Stomach (tissue), 9 donors: ENCODE results near the gene HCN2. TPM values are rescaled to one million over a fixed set of nuclear protein-coding genes. Genes with fewer than 3 reads are reported as not detected.

Source experiments
- DNase-seq, 2 donors: peaks; one replicate each; pipeline versions ENCODE4 v3.0.0 to v3.0.0-alpha.2; 2013 to 2019
- H3K27ac ChIP-seq, 5 donors: fragments of 200-600 bp in 4 of 5; sonication (generic) in 4 of 5; one replicate each; pipeline ENCODE4 v1.5.1; 2013 to 2019; ENCODE audit warnings: mild to moderate bottlenecking in 1 of 5, moderate library complexity in 1 of 5
- H3K27me3 ChIP-seq, 3 donors: fragments of 200-600 bp; sonication (generic); one replicate each; pipeline ENCODE4 v1.5.1; 2017 to 2019; ENCODE audit warnings: mixed run types in 1 of 3
- H3K36me3 ChIP-seq, 4 donors: fragments of 200-600 bp; sonication (generic); 1 replicate in 3 of 4; 2 replicates in 1 of 4; pipeline ENCODE4 v1.5.1; 2016 to 2019
- H3K4me1 ChIP-seq, 4 donors: fragments of 200-600 bp; sonication (generic); one replicate each; pipeline ENCODE4 v1.5.1; 2016 to 2019
- H3K4me3 ChIP-seq, 4 donors: fragments of 200-600 bp; sonication (generic) in 3 of 4; one replicate each; pipeline ENCODE4 v1.5.1; 2016 to 2019; ENCODE audit warnings: mild to moderate bottlenecking in 1 of 4
- H3K9me3 ChIP-seq, 4 donors: fragments of 200-600 bp; sonication (generic); one replicate each; pipeline ENCODE4 v1.5.1; 2016 to 2019
- EP300 ChIP-seq: sonication (generic); formaldehyde crosslinking; IDR thresholded peaks from one replicate; pipeline ENCODE4 v1.6.1; 2017; ENCODE audit warnings: antibody characterized with exemption
- POLR2A ChIP-seq, 4 donors: fragments of 450-650 bp; IDR thresholded peaks; one replicate each; pipeline ENCODE4 v1.6.1; 2016; ENCODE audit warnings: antibody characterized with exemption in 4 of 4, control low read depth in 2 of 4, mild to moderate bottlenecking in 1 of 4, moderate library complexity in 1 of 4
- POLR2AphosphoS5 ChIP-seq, 3 donors: sonication (generic); formaldehyde crosslinking; IDR thresholded peaks; one replicate each; pipeline ENCODE4 v1.6.1; 2016; ENCODE audit warnings: antibody characterized with exemption in 3 of 3
- WGBS, 5 donors: extraction: QIAGEN DNeasy Blood & Tissue Kit in 3 of 5; methylation state at CpG; one replicate each; pipeline versions ENCODE4 v1.1.5 to v1.1.7; 2013 to 2018; 5-methylcytosine and 5-hydroxymethylcytosine counted together
- intact Hi-C: fragments of 100-400 bp; cut with DNase I; formaldehyde crosslinking; loops from one replicate; pipeline ENCODE4 v1.15.1; 2023; ENCODE audit warnings: low total_unique reads
- polyA plus RNA-seq, 3 donors: library from polyadenylated mRNA; stranded (reverse); fragments of 200-250 nt; gene quantifications; one replicate each; pipeline ENCODE4 v1.2.3, GENCODE V29; 2013
- total RNA-seq, 5 donors: library from RNA; depleted of rRNA; stranded (reverse); fragments of >200 nt; gene quantifications; one replicate each; pipeline versions ENCODE4 v1.1.0 to v1.2.3, GENCODE V29; 2014 to 2016
- TF ChIP-seq, protein P1 (sequence below), 7 experiments: fragments of 450-650 bp in 4 of 7; fragments of 200-600 bp in 3 of 7; sonication (generic) in 3 of 7; IDR thresholded peaks; one replicate each; pipeline ENCODE4 v1.5.1; 2016 to 2019; ENCODE audit warnings: antibody characterized with exemption in 7 of 7, control low read depth in 2 of 7, mild to moderate bottlenecking in 1 of 7
- donor health status: healthy with polysubstance abuse.
- donor health status: Bipolar disorder and iron deficiency.
- donor health status: healthy.

HCN2 gene
- total and polyA plus RNA-seq, 8 donors = 0.10 to 0.18 (median 0.15) TPM; not detected in 5

DNA sequence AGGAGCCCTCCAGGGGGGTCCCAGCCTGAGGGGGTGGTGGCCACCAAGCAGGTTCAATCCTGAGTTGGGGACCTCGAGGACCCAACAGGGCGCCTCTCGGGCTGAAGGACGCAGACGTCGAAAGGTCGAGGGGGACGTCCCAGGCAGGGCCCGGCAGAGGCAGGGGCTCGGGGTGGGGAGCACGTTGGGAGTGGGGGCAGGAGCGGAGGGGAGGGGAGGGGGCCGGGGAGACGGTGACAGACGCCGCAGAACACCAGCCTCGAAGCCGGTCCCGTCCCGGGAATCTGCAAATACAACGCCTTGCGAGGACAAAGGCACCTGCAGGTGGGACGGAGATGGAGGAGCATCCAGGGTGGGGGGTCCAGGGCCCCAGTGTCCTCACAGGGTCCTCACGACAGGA is 54.1 kb downstream of the HCN2 start:
- no peak for TF ChIP-seq POLR2AphosphoS5 (IDR thresholded peaks at IDR 0.05)
- TF ChIP-seq POLR2A (IDR thresholded peaks at IDR 0.05) = no peak
- TF ChIP-seq, protein P1, sequence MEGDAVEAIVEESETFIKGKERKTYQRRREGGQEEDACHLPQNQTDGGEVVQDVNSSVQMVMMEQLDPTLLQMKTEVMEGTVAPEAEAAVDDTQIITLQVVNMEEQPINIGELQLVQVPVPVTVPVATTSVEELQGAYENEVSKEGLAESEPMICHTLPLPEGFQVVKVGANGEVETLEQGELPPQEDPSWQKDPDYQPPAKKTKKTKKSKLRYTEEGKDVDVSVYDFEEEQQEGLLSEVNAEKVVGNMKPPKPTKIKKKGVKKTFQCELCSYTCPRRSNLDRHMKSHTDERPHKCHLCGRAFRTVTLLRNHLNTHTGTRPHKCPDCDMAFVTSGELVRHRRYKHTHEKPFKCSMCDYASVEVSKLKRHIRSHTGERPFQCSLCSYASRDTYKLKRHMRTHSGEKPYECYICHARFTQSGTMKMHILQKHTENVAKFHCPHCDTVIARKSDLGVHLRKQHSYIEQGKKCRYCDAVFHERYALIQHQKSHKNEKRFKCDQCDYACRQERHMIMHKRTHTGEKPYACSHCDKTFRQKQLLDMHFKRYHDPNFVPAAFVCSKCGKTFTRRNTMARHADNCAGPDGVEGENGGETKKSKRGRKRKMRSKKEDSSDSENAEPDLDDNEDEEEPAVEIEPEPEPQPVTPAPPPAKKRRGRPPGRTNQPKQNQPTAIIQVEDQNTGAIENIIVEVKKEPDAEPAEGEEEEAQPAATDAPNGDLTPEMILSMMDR (IDR thresholded peaks at IDR 0.05) = no peak
- TF ChIP-seq EP300 = no peak
- DNase-seq = no peak
- intact Hi-C loops = no loop called here

DNA sequence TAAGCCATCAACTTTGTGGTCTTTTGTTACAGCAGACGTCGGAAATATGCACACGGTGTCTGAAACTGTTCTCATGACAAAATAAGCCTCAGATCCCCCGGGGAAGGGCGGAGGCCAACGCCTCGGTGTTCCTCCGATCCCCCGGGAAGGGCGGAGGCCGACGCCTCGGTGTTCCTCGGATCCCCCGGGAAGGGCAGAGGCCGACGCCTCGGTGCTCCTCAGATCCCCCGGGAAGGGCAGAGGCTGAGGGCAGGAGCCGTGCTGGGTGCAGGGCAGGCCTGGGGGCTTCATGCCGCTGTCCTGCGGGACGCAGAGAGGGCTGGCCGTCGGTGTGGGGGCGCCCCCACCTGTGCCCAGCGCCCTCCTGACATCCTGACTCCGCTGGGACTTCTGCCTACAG is 54.7 kb downstream of the HCN2 start:
- H3K4me1 ChIP-seq = peaks cover 6 to 9% (median 8%) of the 10 kb centered on the region in 4 donors
- no peak for DNase-seq
- H3K27ac ChIP-seq = no peak overlapping the region
- H3K9me3 ChIP-seq = no peaks in the 10 kb centered on the region
- TF ChIP-seq, protein P1 (IDR thresholded peaks at IDR 0.05) = no peak
- no peak for TF ChIP-seq POLR2A (IDR thresholded peaks at IDR 0.05)
- no peak for TF ChIP-seq POLR2AphosphoS5 (IDR thresholded peaks at IDR 0.05)
- no peak for TF ChIP-seq EP300
- 72 to 76% (median 75%) methylated on average over 15 to 28 of the region's 28 CpGs for WGBS, 5 donors
- no peaks in the 10 kb centered on the region for H3K27me3 ChIP-seq
- H3K36me3 ChIP-seq = peaks cover 33 to 55% (median 51%) of the 10 kb centered on the region in 4 donors
- H3K4me3 ChIP-seq = no peak overlapping the region
- intact Hi-C loops = no loop called here

More for the DNA sequence above, 54.1 kb downstream of the HCN2 start:
- H3K9me3 ChIP-seq = no peaks in the 10 kb centered on the region
- H3K36me3 ChIP-seq = peaks cover 26 to 49% (median 45%) of the 10 kb centered on the region in 4 donors
- peaks cover 0 to 4% (median 0%) of the 10 kb centered on the region in 3 donors for H3K27me3 ChIP-seq
- H3K4me3 ChIP-seq = no peak overlapping the region
- H3K27ac ChIP-seq = no peak overlapping the region
- 84 to 90% (median 87%) methylated on average over 21 to 24 of the region's 24 CpGs for WGBS, 5 donors
- H3K4me1 ChIP-seq = peaks cover 12 to 15% (median 14%) of the 10 kb centered on the region in 4 donors

DNA sequence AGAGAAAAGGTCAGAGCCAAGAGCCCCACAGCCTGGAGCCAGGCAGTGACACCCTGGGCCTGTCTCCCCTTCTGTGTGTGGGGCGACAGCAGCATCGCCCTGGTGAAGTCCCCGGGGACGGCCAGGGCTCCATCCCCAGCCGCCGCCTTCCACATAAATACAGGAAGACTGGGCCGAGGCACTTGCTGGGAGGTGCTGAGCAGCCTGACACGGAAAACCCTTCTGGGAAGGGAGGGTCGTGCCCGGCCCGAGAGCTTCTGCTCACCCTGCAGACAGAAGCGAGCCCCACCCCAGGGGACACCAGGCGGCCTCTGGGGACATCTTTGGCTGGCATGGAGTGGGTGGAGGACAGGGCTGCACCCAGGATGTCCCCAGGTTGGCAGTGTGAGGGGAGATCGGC is 55.1 kb downstream of the HCN2 start:
- H3K36me3 ChIP-seq = peaks cover 36 to 59% (median 55%) of the 10 kb centered on the region in 4 donors
- DNase-seq = no peak
- H3K4me1 ChIP-seq = peaks cover 5 to 7% (median 5%) of the 10 kb centered on the region in 4 donors
- H3K9me3 ChIP-seq = no peaks in the 10 kb centered on the region
- no peak overlapping the region for H3K4me3 ChIP-seq
- H3K27me3 ChIP-seq = no peaks in the 10 kb centered on the region
- H3K27ac ChIP-seq = no peak overlapping the region
- 77 to 89% (median 82%) methylated on average over 12 to 14 of the region's 14 CpGs for WGBS, 5 donors
- intact Hi-C loops = no loop called here
- TF ChIP-seq, protein P1 (IDR thresholded peaks at IDR 0.05) = no peak
- no peak for TF ChIP-seq POLR2AphosphoS5 (IDR thresholded peaks at IDR 0.05)
- no peak for TF ChIP-seq POLR2A (IDR thresholded peaks at IDR 0.05)

DNA sequence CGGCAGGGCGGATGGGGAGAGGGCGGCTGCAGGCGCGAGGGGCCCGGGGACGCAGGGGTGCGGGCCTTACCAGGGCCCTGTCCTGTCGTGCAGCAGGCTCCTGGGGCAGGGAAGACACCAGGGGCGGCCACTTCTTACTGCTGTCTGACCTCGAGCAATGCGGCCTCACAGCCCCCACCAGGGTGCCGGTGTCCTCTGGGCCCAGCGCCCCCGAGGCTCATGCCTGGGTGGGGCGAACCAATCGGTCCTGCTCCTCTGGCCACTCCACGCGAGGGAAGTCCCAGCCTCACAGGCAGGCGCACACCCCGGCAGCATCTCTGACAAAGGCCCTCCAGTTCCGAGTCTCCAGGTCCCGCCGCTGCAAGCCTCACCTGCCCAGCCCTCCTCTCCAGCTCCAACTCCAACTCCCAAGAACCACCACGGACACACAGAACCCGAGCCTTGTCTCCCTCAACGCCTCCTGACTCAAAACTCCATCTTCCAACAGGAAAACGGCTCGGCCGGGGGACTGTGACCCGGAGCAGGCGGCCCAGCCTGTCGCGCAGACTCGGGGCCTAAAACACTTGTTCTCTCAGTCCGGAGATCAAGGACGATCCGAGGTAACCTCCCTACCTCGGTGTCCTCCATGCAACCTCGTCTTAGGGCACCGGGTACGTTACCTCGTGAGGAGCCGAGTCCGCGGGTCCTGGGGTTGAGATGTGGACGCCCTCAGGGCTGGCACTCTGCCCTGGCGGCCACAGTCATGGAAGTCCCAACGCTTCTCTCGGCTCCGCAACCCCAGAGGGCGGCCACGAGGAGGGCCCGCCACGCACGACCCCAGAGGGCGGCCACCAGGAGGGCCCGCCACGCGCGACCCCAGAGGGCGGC is 56.5 kb downstream of the HCN2 start:
- no peaks in the 10 kb centered on the region for H3K4me1 ChIP-seq
- H3K27me3 ChIP-seq = no peaks in the 10 kb centered on the region
- intact Hi-C loops = no loop called here
- H3K9me3 ChIP-seq = no peaks in the 10 kb centered on the region
- no peak overlapping the region for H3K27ac ChIP-seq
- TF ChIP-seq, protein P1 (IDR thresholded peaks at IDR 0.05) = no peak
- TF ChIP-seq EP300 = no peak
- TF ChIP-seq POLR2A (IDR thresholded peaks at IDR 0.05) = no peak
- no peak for TF ChIP-seq POLR2AphosphoS5 (IDR thresholded peaks at IDR 0.05)
- peaks cover 48 to 73% (median 69%) of the 10 kb centered on the region in 4 donors for H3K36me3 ChIP-seq
- no peak overlapping the region for H3K4me3 ChIP-seq
- DNase-seq = no peak
- WGBS, 5 donors = 89 to 94% (median 93%) methylated on average over 44 to 62 of the region's 62 CpGs
